HEK293T (cell line): ENCODE results near the gene SETD3.

ENCODE experiments used
- BHLHE40 ChIP-seq: fragments of 450-650 bp; IDR thresholded peaks from 2 replicates; pipeline ENCODE4 v1.6.1; 2016; ENCODE audit warnings: mild to moderate bottlenecking, moderate library complexity, borderline replicate concordance
- ELF4 ChIP-seq: fragments of 450-650 bp; IDR thresholded peaks from 2 replicates; pipeline ENCODE4 v1.6.1; 2017; ENCODE audit warnings: antibody characterized with exemption
- NFRKB ChIP-seq: fragments of 450-650 bp; IDR thresholded peaks from 2 replicates; pipeline ENCODE4 v1.6.1; 2016; ENCODE audit warnings: mild to moderate bottlenecking, moderate library complexity
- SP1 ChIP-seq: fragments of 450-650 bp; IDR thresholded peaks from 2 replicates; pipeline ENCODE4 v1.6.1; 2017
- TARDBP ChIP-seq: fragments of 450-650 bp; IDR thresholded peaks from 2 replicates; pipeline ENCODE4 v1.6.1; 2016

DNA sequence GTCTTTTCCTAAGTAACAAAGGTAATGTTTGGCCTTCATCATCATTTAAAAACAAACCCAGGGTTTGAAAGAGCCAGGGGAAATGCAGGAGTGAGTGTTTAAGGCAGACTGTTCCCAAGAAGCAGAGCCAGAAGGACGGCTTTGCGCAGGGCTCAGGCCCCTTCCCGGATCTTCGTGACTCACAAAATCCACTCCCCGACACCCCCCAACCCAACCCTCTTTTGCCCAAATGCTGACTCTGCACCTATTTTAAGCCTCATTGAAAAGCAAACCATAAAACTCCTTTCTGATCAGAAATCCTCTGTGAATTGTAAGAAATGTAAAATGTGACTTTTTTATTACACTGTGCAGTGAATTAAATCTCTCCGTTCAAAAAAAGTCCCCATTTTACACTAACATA is 67.5 kb downstream of the SETD3 start:
- no peak for TF ChIP-seq ELF4
- no peak for TF ChIP-seq NFRKB
- no peak for TF ChIP-seq SP1
- TF ChIP-seq BHLHE40 = no peak
- TF ChIP-seq TARDBP = no peak
